ENCODE results near the gene AUTS2.

Gene AUTS2

DNA sequence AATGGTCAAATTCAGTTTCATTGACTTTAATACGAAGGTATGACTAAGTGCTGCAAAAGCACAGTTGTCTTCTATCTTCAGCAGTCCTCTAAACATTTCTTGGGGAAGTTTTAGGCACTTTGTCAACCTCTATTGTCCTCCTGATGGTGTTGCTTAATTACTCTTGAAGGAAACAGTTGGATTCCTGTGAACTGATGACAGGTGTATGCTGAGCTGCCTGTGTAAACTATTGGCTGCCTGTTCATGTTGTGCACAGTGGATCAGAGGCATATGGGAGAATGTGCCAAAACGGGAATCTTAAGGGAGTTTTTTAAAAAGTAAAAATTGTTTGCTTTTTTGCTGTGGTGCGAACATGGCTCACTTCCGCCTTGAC is 221.0 kb downstream of the AUTS2 start:
- no peak for DNase-seq

DNA sequence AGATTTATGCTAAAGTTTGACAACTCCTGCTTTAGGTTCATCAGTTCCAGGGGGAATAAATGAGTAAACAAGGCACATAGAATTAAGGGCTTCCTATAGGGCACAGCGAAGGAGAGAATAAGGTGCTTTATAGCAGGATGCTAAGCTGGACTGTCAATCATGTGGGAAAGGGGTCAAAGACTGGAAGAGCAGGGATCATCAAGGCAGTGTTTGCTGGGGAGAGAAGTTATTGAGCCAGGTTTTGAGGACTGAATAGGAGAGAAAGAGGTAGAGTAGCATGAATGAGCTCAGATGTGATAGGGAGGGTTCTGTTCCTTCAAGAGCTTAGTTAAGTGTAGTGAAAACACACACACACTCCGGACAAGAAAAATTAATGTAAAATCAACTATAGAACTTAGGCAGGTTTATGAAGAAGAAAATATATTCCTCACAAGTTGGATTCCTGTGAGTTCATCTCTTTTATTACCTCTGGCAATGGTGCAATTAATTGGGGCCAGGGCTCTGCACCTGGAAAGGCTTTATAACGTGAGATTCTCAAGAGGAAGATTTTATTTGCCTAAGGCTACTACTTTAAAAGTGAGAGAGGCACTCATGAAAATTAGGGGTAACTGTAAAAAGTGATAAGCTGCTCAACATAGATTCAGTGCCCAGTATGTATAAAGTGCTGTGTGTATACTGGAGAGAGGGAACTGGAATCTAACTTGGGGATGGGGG is 222.4 kb downstream of the AUTS2 start:
- DNase-seq: no peak

DNA sequence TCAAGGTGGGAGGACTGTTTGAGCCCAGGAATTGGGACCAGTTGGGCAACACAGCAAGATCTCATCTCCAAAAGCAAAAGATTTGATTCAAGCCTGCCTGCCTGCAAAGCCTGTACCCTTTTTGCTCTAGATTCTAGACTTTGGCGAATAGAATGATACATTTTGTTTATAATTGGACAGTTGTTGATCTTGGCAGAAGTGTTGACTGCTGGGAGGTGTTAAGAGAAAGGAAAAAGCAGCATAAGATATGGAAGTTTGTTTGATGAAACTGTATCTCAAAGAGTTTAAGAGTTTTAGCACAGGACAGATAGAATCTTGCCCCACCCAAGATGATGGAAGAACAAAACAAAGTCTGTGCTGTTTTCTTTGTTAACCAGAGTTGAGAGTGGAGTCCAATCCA is 224.1 kb downstream of the AUTS2 start:
- no peak for DNase-seq

GRCh38 chr7:69823151-69823744 is 225.0 kb downstream of the AUTS2 start:
- DNase-seq: no peak

GRCh38 chr7:69825113-69825972 is 227.1 kb downstream of the AUTS2 start:
- no peak for DNase-seq

- no peak for DNase-seq
Measured at GRCh38 chr7:69826283-69826682, 228.0 kb downstream of the AUTS2 start.

GRCh38 chr7:69827140-69827539 is 228.9 kb downstream of the AUTS2 start:
- no peak for DNase-seq

DNA sequence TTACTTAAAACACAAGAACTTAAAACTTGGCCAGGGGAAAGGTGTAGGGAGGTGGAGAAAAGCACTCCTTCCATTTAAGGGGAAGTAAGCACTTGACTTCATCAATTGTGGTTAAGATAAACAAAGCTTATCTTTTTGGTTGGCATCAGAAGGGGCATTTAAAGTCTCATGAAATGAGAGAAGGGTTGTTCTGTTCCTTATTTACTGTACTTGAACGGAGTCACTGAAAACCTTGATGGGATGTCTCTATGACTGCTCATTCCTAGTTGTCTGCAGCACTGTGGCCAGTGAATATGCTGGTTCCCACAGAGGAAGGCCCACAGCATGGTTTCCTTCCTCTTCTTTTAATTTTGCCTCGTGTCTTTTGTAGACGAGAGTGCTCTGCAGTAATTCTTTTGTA is 229.3 kb downstream of the AUTS2 start:
- DNase-seq: peak; percentile 25 to 55 (median 46)

DNA sequence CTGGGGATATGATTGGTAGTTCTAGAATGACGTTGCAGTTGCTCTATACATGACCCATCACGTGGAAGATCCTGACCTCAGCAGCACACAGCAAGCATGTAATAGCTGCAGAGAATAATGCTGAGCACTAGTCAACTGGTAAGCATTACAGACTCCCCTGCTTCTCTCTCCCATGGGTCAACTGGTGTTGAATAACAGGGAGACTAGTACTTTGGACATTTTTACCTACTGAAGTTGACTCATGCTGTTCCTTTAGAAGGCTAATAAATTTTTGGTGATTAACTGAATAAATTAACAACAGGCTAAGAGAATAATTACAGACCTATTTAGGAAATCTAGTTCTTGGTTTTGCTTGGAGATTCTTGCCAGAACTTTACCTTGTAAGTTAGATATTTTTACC is 234.1 kb downstream of the AUTS2 start:
- DNase-seq: no peak

DNA sequence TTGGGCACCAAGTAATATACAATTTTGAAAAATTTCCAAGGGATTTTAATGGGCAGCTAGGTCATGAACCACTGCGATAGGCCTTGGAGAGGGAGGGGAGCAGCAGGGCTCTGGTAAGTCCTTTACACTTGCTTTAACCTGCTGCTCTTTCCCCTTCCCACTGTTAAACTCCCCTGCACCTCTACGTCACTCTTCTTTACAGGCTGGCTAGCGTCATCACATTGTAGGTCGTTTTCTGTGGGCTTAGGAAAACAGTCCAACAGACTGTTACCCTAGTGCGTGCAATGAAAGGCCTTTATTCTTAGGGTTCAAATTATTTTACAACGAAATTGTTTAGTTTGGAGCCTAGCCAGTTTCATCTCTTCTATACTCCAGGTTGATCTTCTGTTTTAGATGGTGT is 235.7 kb downstream of the AUTS2 start:
- no peak for DNase-seq

DNA sequence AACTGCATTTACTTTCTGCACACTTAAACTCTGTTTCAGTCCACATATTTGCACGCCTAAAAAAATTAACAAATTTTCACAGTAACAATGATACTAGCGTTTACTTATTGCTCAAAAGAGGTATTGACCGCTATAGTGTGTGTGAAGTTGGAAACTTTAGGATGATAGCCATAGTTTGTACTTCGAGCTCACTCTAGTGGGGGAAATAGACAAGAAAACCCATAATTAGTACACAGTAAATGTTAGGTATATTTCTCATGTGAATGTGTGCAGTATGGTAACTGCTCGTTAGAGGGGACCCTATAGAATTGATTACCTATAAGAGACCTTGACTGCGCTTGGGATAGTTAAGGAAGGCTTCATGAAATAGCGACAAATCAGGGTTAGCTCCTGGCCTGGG is 238.4 kb downstream of the AUTS2 start:
- no peak for DNase-seq

DNA sequence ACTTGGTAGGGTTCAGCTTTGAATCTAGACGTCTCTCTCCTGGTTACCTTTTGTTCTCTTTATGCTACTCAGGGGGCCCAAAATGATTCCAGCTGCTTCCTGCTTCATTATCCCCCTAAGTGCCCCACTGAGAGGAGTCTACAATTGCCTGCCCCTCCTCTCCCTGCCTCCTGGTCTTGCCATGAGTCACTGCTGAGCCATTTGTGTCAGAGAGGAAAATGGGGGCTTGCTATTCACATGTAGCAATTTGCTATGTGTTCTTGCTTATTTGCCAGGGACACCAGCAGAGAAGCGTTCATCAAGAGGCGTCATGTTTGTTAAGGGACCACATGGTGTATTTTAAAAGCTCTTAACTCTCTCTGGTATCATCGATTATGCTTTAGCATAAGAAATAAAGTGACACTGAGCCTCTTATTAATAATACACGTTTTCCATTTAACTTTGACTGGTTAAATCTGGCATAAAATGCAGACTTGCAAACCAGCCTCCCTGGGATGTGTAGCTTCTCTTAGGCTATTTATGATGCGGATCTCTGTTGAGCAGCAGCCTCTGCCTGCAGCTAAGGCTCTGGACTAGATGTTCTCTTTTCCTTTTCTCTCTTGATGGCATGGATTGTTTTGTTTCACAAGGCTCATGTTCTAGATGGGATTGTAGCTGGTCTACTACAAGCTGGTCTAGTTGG is 239.3 kb downstream of the AUTS2 start:
- no peak for DNase-seq

- no peak for DNase-seq
Measured at GRCh38 chr7:69839782-69840181, 241.5 kb downstream of the AUTS2 start.

- no peak for DNase-seq
Measured at GRCh38 chr7:69840248-69840647, 242.0 kb downstream of the AUTS2 start.

- DNase-seq: no peak
Measured at GRCh38 chr7:69843653-69844052, 245.4 kb downstream of the AUTS2 start.

GRCh38 chr7:69844264-69844868 is 246.1 kb downstream of the AUTS2 start:
- DNase-seq: no peak

- no peak for DNase-seq
Measured at GRCh38 chr7:69845721-69846495, 247.6 kb downstream of the AUTS2 start.

DNA sequence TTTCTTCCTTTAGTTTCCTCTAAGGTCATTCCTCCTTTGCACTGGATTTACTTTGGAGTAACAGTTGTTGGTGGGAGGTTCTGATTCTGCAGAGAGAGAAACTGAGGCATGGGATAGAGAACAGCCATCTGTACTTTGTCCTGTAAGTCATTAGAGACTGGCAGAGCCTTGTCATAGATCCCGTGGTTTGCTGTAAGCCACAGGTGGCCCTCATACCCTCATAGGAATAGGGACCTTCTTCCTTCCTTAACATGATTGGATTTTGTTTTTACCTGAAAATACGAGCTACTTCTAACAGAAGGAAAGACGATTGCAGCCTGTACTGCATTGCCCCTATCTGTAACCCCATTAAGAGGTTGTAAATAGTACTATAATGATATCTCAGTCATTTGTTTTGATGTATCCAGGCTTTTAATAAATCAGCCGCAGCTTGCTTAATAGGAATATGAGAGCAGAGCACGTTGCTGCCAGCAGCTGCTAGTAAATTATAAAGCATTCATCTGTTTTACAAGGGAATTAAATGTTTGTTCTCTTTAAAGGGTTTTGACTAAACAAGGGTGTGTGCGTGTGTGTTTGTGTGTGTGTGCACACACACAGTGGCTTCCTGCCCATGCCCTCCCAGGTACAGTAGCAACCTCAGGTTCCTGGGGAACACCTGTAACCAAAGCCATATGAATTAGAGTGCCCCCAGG is 249.8 kb downstream of the AUTS2 start:
- DNase-seq: no peak

GRCh38 chr7:69849268-69849667 is 251.0 kb downstream of the AUTS2 start:
- peak in 2 of 4 experiments; percentile 28 to 30 for DNase-seq

GRCh38 chr7:69857014-69857413 is 258.7 kb downstream of the AUTS2 start:
- DNase-seq: no peak

GRCh38 chr7:69858471-69858870 is 260.2 kb downstream of the AUTS2 start:
- DNase-seq: no peak
